ENCODE measurements around the gene ELOB.

ELOB gene

GRCh38 chr16:2821487-2822157 lies 44.5 kb upstream of the ELOB start:
- no peak overlapping the region for H3K4me3 ChIP-seq (replicated peaks in 1 of 2; ENCODE audit: low read depth in 2 of 2, low read length in 2 of 2)
- TF ChIP-seq, protein P1, sequence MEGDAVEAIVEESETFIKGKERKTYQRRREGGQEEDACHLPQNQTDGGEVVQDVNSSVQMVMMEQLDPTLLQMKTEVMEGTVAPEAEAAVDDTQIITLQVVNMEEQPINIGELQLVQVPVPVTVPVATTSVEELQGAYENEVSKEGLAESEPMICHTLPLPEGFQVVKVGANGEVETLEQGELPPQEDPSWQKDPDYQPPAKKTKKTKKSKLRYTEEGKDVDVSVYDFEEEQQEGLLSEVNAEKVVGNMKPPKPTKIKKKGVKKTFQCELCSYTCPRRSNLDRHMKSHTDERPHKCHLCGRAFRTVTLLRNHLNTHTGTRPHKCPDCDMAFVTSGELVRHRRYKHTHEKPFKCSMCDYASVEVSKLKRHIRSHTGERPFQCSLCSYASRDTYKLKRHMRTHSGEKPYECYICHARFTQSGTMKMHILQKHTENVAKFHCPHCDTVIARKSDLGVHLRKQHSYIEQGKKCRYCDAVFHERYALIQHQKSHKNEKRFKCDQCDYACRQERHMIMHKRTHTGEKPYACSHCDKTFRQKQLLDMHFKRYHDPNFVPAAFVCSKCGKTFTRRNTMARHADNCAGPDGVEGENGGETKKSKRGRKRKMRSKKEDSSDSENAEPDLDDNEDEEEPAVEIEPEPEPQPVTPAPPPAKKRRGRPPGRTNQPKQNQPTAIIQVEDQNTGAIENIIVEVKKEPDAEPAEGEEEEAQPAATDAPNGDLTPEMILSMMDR (IDR thresholded peaks at IDR 0.05; ENCODE audit: low read depth, low read length) = no peak
- no peak for DNase-seq (ENCODE audit: low read depth in 2 of 2)

DNA sequence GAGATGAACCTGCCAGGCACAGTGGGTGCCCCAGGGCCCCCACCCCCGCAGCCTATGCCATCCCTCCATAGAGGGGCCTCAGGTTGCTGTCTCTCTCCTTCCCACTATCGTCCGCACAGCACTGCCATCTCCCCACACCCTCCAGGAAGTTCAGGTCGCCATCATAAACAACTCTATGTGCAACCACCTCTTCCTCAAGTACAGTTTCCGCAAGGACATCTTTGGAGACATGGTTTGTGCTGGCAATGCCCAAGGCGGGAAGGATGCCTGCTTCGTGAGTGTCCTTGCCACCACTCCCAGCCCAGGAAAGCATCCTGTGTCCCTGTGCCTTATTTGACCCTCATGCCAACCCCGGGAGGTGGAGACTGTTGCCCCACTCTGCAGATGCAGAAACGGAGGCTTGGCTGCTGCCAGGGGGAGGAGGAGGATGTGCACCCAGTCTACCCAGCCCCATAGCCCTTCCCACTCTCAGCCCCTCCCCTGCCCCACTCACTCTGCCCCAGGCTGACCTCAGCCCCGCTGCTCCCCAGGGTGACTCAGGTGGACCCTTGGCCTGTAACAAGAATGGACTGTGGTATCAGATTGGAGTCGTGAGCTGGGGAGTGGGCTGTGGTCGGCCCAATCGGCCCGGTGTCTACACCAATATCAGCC lies 43.9 kb upstream of the ELOB start:
- H3K4me3 ChIP-seq (replicated peaks in 1 of 2; ENCODE audit: low read depth in 2 of 2, low read length in 2 of 2) = no peak overlapping the region
- no peak for DNase-seq (ENCODE audit: low read depth in 2 of 2)
- TF ChIP-seq, protein P1 (IDR thresholded peaks at IDR 0.05; ENCODE audit: low read depth, low read length) = no peak

GRCh38 chr16:2819939-2820835 lies 43.1 kb upstream of the ELOB start:
- TF ChIP-seq, protein P1 (IDR thresholded peaks at IDR 0.05; ENCODE audit: low read depth, low read length) = no peak

DNA sequence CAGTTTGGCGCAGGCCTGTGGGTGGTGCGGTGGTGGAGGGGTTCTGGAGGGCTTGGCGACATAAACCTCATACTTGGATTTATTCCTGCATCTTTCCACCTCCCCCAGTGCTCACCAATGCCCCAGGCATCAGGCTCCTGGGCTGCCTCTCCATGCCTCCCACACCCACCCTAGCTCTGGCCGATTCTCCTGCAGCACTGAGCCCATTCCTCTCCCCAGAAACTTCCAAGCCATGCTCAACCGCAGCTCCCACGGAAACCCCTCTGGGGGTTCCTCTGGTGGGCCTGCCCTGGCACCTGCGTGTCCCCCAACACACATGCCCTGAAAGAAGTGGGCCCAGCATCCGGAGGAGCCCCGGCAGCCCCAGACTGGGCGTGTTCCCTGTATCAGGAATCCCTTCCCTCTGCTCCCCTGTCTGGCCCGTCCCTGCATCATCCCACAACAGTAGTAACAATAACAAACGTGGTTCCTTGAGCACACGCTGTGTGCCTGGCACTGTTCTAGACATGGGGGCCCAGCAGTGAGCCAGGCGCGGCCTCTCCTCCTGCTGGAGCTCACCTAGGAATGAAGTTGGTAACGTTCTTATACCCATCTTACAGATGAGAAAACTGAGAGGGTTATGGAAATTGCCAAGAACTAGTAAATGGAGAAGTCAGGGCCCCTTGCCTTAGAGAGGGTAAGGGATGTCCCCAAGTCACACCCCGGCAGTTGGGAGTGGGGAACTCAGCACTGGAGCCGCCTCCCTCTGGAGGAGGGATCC lies 42.3 kb upstream of the ELOB start:
- TF ChIP-seq, protein P1 (IDR thresholded peaks at IDR 0.05; ENCODE audit: low read depth, low read length) = no peak
- DNase-seq (ENCODE audit: low read depth in 2 of 2) = no peak
- H3K4me3 ChIP-seq (replicated peaks in 1 of 2; ENCODE audit: low read depth in 2 of 2, low read length in 2 of 2) = no peak overlapping the region

More at GRCh38 chr16:2819939-2820835, 43.1 kb upstream of the ELOB start:
- DNase-seq (ENCODE audit: low read depth in 2 of 2) = no peak
- no peak overlapping the region for H3K4me3 ChIP-seq (replicated peaks in 1 of 2; ENCODE audit: low read depth in 2 of 2, low read length in 2 of 2)

DNA sequence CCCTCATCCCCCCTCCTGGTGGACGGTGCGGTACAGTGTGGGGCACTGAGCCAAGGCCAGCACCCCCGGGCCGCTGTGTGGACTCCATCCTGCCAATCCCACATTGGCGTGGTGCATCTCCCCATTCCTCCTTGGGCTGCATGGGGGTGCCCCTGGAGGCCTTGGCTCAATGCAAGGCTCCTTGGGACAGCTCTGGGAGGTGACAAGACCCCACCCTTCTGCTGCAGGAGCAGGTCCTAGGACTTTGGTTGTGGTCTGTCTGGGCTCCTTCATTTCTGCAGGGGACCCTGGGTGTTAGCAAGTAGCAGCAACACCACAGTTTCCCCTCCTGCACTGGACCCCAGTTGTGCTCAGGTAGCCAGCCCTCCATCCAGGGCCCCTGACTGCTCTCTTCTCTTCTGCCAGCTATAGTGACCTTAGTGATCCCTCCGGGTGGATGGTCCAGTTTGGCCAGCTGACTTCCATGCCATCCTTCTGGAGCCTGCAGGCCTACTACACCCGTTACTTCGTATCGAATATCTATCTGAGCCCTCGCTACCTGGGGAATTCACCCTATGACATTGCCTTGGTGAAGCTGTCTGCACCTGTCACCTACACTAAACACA lies 41.3 kb upstream of the ELOB start:
- TF ChIP-seq, protein P1 (IDR thresholded peaks at IDR 0.05; ENCODE audit: low read depth, low read length) = no peak

More for the DNA sequence above, 41.3 kb upstream of the ELOB start:
- no peak overlapping the region for H3K4me3 ChIP-seq (replicated peaks in 1 of 2; ENCODE audit: low read depth in 2 of 2, low read length in 2 of 2)
- no peak for DNase-seq (ENCODE audit: low read depth in 2 of 2)
